ENCODE data around the gene XRCC3.

DNA sequence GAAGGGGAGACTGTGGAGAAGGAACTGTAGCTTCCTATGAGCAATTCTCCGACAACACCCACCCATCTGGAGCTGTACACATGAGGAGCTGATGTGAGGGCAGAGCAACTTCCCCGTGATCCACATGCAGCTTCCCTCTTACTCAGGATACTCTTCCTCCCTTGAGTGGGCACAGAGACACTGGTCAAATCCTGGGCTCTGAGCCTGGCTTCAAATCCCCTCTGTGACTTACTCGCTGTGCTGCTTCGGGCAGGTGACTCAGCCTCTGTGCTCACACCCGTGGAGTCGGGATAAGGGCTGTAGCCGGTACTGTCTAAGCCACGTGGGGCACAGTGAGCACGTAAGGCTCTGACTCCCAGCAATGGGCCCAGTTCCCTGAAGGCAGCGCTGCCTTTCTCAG lies 31.4 kb upstream of the XRCC3 start:
- TF ChIP-seq, protein P1, sequence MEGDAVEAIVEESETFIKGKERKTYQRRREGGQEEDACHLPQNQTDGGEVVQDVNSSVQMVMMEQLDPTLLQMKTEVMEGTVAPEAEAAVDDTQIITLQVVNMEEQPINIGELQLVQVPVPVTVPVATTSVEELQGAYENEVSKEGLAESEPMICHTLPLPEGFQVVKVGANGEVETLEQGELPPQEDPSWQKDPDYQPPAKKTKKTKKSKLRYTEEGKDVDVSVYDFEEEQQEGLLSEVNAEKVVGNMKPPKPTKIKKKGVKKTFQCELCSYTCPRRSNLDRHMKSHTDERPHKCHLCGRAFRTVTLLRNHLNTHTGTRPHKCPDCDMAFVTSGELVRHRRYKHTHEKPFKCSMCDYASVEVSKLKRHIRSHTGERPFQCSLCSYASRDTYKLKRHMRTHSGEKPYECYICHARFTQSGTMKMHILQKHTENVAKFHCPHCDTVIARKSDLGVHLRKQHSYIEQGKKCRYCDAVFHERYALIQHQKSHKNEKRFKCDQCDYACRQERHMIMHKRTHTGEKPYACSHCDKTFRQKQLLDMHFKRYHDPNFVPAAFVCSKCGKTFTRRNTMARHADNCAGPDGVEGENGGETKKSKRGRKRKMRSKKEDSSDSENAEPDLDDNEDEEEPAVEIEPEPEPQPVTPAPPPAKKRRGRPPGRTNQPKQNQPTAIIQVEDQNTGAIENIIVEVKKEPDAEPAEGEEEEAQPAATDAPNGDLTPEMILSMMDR (tag by site-specific recombination; IDR thresholded peaks at IDR 0.05), result no peak
- TF ChIP-seq ZNF121 (tag by site-specific recombination; IDR thresholded peaks at IDR 0.05) (no peak), ZNF707 (tag by site-specific recombination; IDR thresholded peaks at IDR 0.05) (no peak), ZNF324 (tag by site-specific recombination; IDR thresholded peaks at IDR 0.05) (no peak), ZNF416 (tag by site-specific recombination; IDR thresholded peaks at IDR 0.05) (no peak), YY1 (tag by site-specific recombination; IDR thresholded peaks at IDR 0.05) (no peak), ZNF24 (tag by site-specific recombination; IDR thresholded peaks at IDR 0.05) (no peak), PRDM1 (tag by site-specific recombination; IDR thresholded peaks at IDR 0.05) (no peak), ZNF571 (tag by site-specific recombination; IDR thresholded peaks at IDR 0.05) (no peak)
- TF ChIP-seq, protein P2, sequence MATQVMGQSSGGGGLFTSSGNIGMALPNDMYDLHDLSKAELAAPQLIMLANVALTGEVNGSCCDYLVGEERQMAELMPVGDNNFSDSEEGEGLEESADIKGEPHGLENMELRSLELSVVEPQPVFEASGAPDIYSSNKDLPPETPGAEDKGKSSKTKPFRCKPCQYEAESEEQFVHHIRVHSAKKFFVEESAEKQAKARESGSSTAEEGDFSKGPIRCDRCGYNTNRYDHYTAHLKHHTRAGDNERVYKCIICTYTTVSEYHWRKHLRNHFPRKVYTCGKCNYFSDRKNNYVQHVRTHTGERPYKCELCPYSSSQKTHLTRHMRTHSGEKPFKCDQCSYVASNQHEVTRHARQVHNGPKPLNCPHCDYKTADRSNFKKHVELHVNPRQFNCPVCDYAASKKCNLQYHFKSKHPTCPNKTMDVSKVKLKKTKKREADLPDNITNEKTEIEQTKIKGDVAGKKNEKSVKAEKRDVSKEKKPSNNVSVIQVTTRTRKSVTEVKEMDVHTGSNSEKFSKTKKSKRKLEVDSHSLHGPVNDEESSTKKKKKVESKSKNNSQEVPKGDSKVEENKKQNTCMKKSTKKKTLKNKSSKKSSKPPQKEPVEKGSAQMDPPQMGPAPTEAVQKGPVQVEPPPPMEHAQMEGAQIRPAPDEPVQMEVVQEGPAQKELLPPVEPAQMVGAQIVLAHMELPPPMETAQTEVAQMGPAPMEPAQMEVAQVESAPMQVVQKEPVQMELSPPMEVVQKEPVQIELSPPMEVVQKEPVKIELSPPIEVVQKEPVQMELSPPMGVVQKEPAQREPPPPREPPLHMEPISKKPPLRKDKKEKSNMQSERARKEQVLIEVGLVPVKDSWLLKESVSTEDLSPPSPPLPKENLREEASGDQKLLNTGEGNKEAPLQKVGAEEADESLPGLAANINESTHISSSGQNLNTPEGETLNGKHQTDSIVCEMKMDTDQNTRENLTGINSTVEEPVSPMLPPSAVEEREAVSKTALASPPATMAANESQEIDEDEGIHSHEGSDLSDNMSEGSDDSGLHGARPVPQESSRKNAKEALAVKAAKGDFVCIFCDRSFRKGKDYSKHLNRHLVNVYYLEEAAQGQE (tag by site-specific recombination; IDR thresholded peaks at IDR 0.05), result no peak
- TF ChIP-seq, protein P3, sequence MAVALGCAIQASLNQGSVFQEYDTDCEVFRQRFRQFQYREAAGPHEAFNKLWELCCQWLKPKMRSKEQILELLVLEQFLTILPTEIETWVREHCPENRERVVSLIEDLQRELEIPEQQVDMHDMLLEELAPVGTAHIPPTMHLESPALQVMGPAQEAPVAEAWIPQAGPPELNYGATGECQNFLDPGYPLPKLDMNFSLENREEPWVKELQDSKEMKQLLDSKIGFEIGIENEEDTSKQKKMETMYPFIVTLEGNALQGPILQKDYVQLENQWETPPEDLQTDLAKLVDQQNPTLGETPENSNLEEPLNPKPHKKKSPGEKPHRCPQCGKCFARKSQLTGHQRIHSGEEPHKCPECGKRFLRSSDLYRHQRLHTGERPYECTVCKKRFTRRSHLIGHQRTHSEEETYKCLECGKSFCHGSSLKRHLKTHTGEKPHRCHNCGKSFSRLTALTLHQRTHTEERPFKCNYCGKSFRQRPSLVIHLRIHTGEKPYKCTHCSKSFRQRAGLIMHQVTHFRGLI (tag by site-specific recombination; IDR thresholded peaks at IDR 0.05), result no peak
- TF ChIP-seq, protein P4, sequence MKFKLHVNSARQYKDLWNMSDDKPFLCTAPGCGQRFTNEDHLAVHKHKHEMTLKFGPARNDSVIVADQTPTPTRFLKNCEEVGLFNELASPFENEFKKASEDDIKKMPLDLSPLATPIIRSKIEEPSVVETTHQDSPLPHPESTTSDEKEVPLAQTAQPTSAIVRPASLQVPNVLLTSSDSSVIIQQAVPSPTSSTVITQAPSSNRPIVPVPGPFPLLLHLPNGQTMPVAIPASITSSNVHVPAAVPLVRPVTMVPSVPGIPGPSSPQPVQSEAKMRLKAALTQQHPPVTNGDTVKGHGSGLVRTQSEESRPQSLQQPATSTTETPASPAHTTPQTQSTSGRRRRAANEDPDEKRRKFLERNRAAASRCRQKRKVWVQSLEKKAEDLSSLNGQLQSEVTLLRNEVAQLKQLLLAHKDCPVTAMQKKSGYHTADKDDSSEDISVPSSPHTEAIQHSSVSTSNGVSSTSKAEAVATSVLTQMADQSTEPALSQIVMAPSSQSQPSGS (tag by site-specific recombination; IDR thresholded peaks at IDR 0.05; ENCODE audit: low read depth), result no peak
- TF ChIP-seq, protein P5, sequence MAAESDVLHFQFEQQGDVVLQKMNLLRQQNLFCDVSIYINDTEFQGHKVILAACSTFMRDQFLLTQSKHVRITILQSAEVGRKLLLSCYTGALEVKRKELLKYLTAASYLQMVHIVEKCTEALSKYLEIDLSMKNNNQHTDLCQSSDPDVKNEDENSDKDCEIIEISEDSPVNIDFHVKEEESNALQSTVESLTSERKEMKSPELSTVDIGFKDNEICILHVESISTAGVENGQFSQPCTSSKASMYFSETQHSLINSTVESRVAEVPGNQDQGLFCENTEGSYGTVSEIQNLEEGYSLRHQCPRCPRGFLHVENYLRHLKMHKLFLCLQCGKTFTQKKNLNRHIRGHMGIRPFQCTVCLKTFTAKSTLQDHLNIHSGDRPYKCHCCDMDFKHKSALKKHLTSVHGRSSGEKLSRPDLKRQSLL (tag by site-specific recombination; IDR thresholded peaks at IDR 0.05), result no peak

Data from HEK293 (cell line).